Measurements from ENCODE around the gene AAMP. TPM values are rescaled to one million over a fixed set of nuclear protein-coding genes. Genes with fewer than 3 reads are reported as not detected.
"Not testable (repeated sequence)": the region's sequence is repeated elsewhere in the genome, so short reads cannot be mapped to it uniquely, and the experiment has no call there.

Gene AAMP
- total RNA-seq, 1 experiment from 2014 or later: 125 TPM

GRCh38 chr2:218317835-218318234, 47.9 kb upstream of the AAMP start (continued):
- TF ChIP-seq FOXK1 (CRISPR knock-in tag; IDR thresholded peaks at IDR 0.05) (no peak), ZNF317 (CRISPR knock-in tag; IDR thresholded peaks at IDR 0.05; ENCODE audit: borderline replicate concordance, low read depth) (no peak), HMGA2 (CRISPR knock-in tag; IDR thresholded peaks at IDR 0.05) (no peak)

- Mint-ChIP-seq H3K27me3 (ENCODE audit: low read depth) (peaks cover 3% of the 10 kb centered on the region), H3K4me3 (no peak overlapping the region), H3K27ac (no peak overlapping the region), H3K4me1 (peaks cover 15% of the 10 kb centered on the region), H3K9me3 (no peaks in the 10 kb centered on the region), H3K36me3 (no peaks in the 10 kb centered on the region)
- no peak for DNase-seq (ENCODE audit: low spot score)
- POLR2A ChIA-PET: no interaction called here
- TF ChIP-seq ETV6 (CRISPR knock-in tag; IDR thresholded peaks at IDR 0.05): no peak
- TF ChIP-seq ZNF423 (CRISPR knock-in tag; IDR thresholded peaks at IDR 0.05): no peak
- ATAC-seq: no peak
- CTCF ChIA-PET: no interaction called here
These were observed 47.3 kb upstream of the AAMP start for GRCh38 chr2:218317303-218317630.

- Mint-ChIP-seq H3K27me3 (ENCODE audit: low read depth) (peaks cover 3% of the 10 kb centered on the region), H3K9me3 (no peaks in the 10 kb centered on the region), H3K27ac (no peak overlapping the region), H3K4me1 (peaks cover 5% of the 10 kb centered on the region), H3K36me3 (no peaks in the 10 kb centered on the region), H3K4me3 (no peak overlapping the region)
- ChIA-PET CTCF (interaction anchor here (0.7 kb wide), 1 partner anchor 858 kb away, joined by 4 read pairs; no protein-coding TSS in a partner anchor), POLR2A (no interaction called here)
- DNase-seq (ENCODE audit: low spot score) (no peak), ATAC-seq (no peak)
- TF ChIP-seq USF2 (CRISPR knock-in tag; IDR thresholded peaks at IDR 0.05) (no peak), NFE2L1 (CRISPR knock-in tag; IDR thresholded peaks at IDR 0.05) (no peak), CTCF (IDR thresholded peaks at IDR 0.05) (no peak), ZNF396 (CRISPR knock-in tag; IDR thresholded peaks at IDR 0.05; ENCODE audit: borderline replicate concordance) (no peak), GTF2I (CRISPR knock-in tag; conservative IDR thresholded peaks at IDR 0.05) (no peak), CREM (CRISPR knock-in tag; IDR thresholded peaks at IDR 0.05) (no peak), HMGA2 (CRISPR knock-in tag; IDR thresholded peaks at IDR 0.05) (no peak), ZNF219 (CRISPR knock-in tag; IDR thresholded peaks at IDR 0.05; ENCODE audit: borderline replicate concordance) (no peak), ZBTB21 (CRISPR knock-in tag; IDR thresholded peaks at IDR 0.05; ENCODE audit: borderline replicate concordance) (no peak), SP1 (CRISPR knock-in tag; conservative IDR thresholded peaks at IDR 0.05) (no peak), ZNF281 (CRISPR knock-in tag; IDR thresholded peaks at IDR 0.05) (no peak)
These were observed 45.5 kb upstream of the AAMP start for GRCh38 chr2:218315397-218315796.

- H3K4me3 Mint-ChIP-seq; H3K4me1 Mint-ChIP-seq; DNase-seq (ENCODE audit: low spot score); H3K27me3 Mint-ChIP-seq (ENCODE audit: low read depth); H3K36me3 Mint-ChIP-seq; H3K27ac Mint-ChIP-seq; POLR2A ChIA-PET; H3K9me3 Mint-ChIP-seq; ATAC-seq: not testable (repeated sequence)
- CTCF ChIA-PET: interaction anchor here (0.7 kb wide), 1 partner anchor 858 kb away, joined by 4 read pairs; no protein-coding TSS in a partner anchor
These were observed 44.8 kb upstream of the AAMP start for GRCh38 chr2:218314764-218315163.
